ENCODE data around the gene CCSER1. TPM values are rescaled to one million over a fixed set of nuclear protein-coding genes. Genes with fewer than 3 reads are reported as not detected.

CCSER1 gene
- total and polyA plus RNA-seq, 2 of the 8 experiments (the other 6 are each of a cell fraction or from before 2014, with no cell fraction given), result 0.26 to 0.84 TPM

DNA sequence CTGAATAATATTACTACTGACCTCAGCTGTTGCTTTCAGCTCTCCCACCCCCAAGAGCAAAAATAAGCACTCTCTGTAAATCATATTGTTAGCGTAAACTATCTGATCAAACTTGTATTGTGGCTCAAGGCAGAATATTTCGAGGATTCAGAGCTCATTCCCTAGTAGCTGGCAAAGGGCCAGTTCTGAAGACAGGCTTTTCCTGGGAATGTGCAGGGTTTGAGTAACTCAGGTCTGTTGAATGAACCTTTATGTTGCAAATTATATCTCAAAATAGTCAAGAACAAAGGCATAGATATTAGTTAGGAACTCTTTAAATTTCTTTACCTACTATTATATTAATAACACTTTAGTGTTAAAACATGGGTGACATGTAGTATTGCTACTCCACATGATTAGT lies 454.9 kb downstream of the CCSER1 start:
- Histone ChIP-seq H3K9me3 (ENCODE audit: insufficient read depth in 2 of 2, low read depth in 1 of 2, low read length in 1 of 2) (no peaks in the 10 kb centered on the region), H3K18ac (ENCODE audit: extremely low read depth, low read length) (no peak overlapping the region), H4K5ac (ENCODE audit: insufficient read length, low read depth, low read length) (no peak overlapping the region), H3K27me3 (replicated peaks in 1 of 4; ENCODE audit: control insufficient read depth in 3 of 4, extremely low read depth in 1 of 4, insufficient read depth in 3 of 4, low read length in 3 of 4) (no peaks in the 10 kb centered on the region), H3K4ac (replicated peaks; ENCODE audit: insufficient read length, low read depth, low read length) (no peak overlapping the region), H4K20me1 (replicated peaks in 1 of 2; ENCODE audit: control insufficient read depth in 1 of 2, insufficient read depth in 2 of 2, low read length in 2 of 2) (no peaks in the 10 kb centered on the region), H3K36me3 (ENCODE audit: control insufficient read depth in 2 of 4, insufficient read depth in 4 of 4, low read length in 3 of 4) (no peaks in the 10 kb centered on the region), H3K4me1 (replicated peaks in 1 of 4; ENCODE audit: control insufficient read depth in 3 of 4, insufficient read depth in 4 of 4, low read length in 3 of 4) (peaks cover 0 to 8% (median 4%) of the 10 kb centered on the region in 4 experiments; a peak in 4 of 7 replicates), H2BK12ac (ENCODE audit: low read depth, low read length) (no peak overlapping the region), H4K91ac (replicated peaks; ENCODE audit: insufficient read length, low read length) (no peak overlapping the region), H3K79me2 (ENCODE audit: control insufficient read depth in 1 of 2, insufficient read depth in 2 of 2, low read length in 2 of 2) (no peaks in the 10 kb centered on the region), H3K4me3 (ENCODE audit: extremely low read depth in 1 of 4, insufficient read depth in 2 of 4, low read depth in 3 of 4, low read length in 4 of 4) (no peak overlapping the region), H3K56ac (replicated peaks; ENCODE audit: insufficient read length, low read depth, low read length) (no peak overlapping the region), H3K23ac (ENCODE audit: insufficient read length) (no peak overlapping the region), H2BK5ac (ENCODE audit: low read depth, low read length) (no peak overlapping the region), H4K8ac (ENCODE audit: extremely low read depth, insufficient read depth, low read length) (no peak overlapping the region), H2BK20ac (ENCODE audit: low read length) (no peak overlapping the region), H2BK120ac (replicated peaks; ENCODE audit: low read depth, low read length) (no peak overlapping the region), H3K14ac (ENCODE audit: insufficient read length) (no peak overlapping the region), H3K23me2 (ENCODE audit: low read depth, low read length) (no peaks in the 10 kb centered on the region), H2AK5ac (ENCODE audit: low read depth, low read length) (no peak overlapping the region), H2AFZ (ENCODE audit: low read length) (no peak overlapping the region), H3K9ac (replicated peaks in 1 of 4; ENCODE audit: extremely low read depth in 1 of 4, low read depth in 3 of 4, low read length in 3 of 4) (no peak overlapping the region), H3K4me2 (ENCODE audit: insufficient read depth in 1 of 2, low read depth in 2 of 2, low read length in 2 of 2) (no peak overlapping the region), H3K79me1 (ENCODE audit: low read depth, low read length) (no peaks in the 10 kb centered on the region), H3K27ac (ENCODE audit: low read depth, low read length) (no peak overlapping the region), H2BK15ac (ENCODE audit: low read length) (no peak overlapping the region)
- 58% methylated on average over 2 of the region's 2 CpGs; no CpG with 5 or more reads in 1 of the 2 experiments for WGBS, 2 experiments (ENCODE audit: extremely low coverage in 1 of 2, insufficient coverage in 1 of 2, insufficient read length in 1 of 2, insufficient replicate concordance in 2 of 2, low coverage in 1 of 2, low lambda C conversion rate in 2 of 2, missing lambda C conversion rate in 1 of 2)
- POLR2A ChIA-PET (ENCODE audit: partially characterized antibody), result interaction anchor here (1.0 kb wide), 1 partner anchor 22 kb away, joined by 3 read pairs; no protein-coding TSS in a partner anchor
- CTCF ChIA-PET (ENCODE audit: partially characterized antibody), result interaction anchor here (0.6 kb wide), 1 partner anchor 224 kb away, joined by 3 read pairs; no protein-coding TSS in a partner anchor
- FAIRE-seq (no peak), DNase-seq (ENCODE audit: low read depth in 1 of 2, low spot score in 2 of 2) (no peak)
- TF ChIP-seq NANOG (IDR thresholded peaks at IDR 0.05; ENCODE audit: insufficient read depth, low read depth, low read length, poor library complexity, severe bottlenecking), result no peak
- TF ChIP-seq, protein P1, sequence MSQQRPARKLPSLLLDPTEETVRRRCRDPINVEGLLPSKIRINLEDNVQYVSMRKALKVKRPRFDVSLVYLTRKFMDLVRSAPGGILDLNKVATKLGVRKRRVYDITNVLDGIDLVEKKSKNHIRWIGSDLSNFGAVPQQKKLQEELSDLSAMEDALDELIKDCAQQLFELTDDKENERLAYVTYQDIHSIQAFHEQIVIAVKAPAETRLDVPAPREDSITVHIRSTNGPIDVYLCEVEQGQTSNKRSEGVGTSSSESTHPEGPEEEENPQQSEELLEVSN (IDR thresholded peaks at IDR 0.05), result no peak
- TF ChIP-seq TAF1 (IDR thresholded peaks at IDR 0.05; ENCODE audit: low read depth, low read length), result no peak
